ENCODE data around the gene RXFP2.

The RXFP2 gene

DNA sequence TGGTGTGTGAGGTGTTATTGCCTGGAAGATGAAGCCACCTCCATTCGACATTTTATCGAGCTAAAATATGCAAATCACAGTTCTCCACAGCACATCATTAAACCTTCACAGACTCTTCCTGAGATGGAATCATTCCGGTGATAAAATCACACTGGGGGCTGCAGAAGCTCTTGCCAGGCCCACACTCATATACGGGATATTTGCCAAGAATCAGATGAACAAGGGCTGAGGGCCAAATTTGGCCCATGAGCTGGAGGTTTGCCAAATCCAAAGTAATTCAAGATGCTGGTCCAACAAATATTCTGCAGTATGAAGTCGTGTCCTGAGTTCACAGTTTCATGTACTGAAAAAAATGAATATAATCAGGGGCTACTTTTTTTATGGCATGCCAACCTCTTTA is 16.7 kb upstream of the RXFP2 start:
- TF ChIP-seq, protein P1, sequence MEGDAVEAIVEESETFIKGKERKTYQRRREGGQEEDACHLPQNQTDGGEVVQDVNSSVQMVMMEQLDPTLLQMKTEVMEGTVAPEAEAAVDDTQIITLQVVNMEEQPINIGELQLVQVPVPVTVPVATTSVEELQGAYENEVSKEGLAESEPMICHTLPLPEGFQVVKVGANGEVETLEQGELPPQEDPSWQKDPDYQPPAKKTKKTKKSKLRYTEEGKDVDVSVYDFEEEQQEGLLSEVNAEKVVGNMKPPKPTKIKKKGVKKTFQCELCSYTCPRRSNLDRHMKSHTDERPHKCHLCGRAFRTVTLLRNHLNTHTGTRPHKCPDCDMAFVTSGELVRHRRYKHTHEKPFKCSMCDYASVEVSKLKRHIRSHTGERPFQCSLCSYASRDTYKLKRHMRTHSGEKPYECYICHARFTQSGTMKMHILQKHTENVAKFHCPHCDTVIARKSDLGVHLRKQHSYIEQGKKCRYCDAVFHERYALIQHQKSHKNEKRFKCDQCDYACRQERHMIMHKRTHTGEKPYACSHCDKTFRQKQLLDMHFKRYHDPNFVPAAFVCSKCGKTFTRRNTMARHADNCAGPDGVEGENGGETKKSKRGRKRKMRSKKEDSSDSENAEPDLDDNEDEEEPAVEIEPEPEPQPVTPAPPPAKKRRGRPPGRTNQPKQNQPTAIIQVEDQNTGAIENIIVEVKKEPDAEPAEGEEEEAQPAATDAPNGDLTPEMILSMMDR (IDR thresholded peaks at IDR 0.05; ENCODE audit: low read depth, low read length), result no peak
- no peak for DNase-seq (ENCODE audit: extremely low read depth, low read depth)

DNA sequence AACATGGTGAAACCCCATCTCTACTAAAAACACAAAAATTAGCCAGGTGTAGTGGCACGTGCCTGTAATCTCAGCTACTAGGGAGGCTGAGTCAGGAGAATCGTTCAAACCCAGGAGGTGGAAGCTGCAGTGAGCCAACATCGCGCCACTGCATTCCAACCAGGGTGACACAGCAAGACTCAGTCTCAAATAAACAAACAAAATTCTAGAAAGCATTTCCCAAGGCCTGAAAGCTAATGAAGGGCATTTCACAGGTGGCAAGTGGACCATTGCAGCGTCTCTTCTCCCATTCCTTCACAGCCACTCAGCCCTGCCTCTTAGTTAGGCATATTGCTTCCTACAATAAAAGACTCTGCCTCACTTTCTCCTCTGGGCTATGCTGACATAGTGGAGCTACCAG is 13.5 kb upstream of the RXFP2 start:
- DNase-seq (ENCODE audit: extremely low read depth, low read depth), result no peak
- TF ChIP-seq, protein P1 (IDR thresholded peaks at IDR 0.05; ENCODE audit: low read depth, low read length), result no peak

DNA sequence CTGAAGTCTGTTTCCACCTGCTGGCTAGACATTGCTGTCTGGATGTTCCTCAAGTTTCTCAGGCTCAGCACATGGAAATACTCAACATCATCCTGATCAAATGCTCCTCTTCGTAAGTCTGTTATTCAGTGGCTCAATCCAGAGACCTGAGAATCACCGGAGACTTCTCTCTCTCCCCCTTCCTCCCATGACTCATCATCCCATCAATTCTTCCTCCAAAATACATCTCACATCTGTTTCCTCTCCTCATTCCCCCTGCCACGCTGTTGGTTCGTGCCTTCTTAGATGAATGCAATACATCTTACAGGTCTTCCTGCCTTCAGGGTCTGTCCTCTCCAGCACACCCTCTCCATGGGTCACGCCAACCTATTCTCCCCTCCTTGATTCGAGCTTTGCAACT is 7.4 kb upstream of the RXFP2 start:
- no peak for DNase-seq (ENCODE audit: extremely low read depth, low read depth)
- TF ChIP-seq, protein P1 (IDR thresholded peaks at IDR 0.05; ENCODE audit: low read depth, low read length), result no peak

DNA sequence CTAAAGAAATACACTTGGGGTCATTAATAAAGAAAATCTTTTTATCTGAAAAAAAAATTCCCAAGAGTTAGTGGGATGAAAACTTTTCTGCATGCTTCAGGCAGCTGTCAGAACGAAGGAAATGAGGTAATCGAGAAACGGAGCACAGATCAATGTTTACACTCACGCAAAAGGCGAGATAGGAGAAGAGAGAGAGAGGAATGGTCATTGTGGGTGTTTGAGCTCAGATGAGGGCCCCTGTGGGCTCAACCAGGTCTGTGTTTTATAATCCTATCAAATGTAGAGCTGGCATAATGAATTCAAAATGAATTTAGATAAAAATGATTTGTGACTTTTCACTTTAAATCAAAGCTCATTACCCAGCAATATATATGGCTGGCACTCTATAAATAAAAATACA is 6.3 kb upstream of the RXFP2 start:
- TF ChIP-seq, protein P1 (IDR thresholded peaks at IDR 0.05; ENCODE audit: low read depth, low read length), result no peak
- DNase-seq (ENCODE audit: extremely low read depth, low read depth), result no peak

DNA sequence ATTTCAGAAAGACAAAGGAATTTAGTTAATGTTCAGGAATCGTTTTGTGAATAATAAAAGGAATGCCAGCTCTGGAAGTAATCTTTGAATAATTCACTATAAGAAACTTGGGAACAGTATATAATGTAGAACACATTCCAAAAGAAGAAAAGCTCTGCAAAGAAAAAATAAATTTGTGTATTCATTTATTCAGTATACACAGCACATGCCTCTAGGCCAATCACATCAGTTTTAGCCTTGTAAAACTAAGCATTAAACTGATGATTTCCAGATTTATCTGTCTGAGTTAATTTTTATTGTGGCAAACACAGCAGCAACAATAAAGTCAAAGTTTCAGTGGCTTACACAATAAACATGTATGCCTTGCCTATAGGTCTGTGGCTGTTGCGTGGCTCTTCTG is 5.7 kb upstream of the RXFP2 start:
- DNase-seq (ENCODE audit: extremely low read depth, low read depth), result no peak
- TF ChIP-seq, protein P1 (IDR thresholded peaks at IDR 0.05; ENCODE audit: low read depth, low read length), result no peak

DNA sequence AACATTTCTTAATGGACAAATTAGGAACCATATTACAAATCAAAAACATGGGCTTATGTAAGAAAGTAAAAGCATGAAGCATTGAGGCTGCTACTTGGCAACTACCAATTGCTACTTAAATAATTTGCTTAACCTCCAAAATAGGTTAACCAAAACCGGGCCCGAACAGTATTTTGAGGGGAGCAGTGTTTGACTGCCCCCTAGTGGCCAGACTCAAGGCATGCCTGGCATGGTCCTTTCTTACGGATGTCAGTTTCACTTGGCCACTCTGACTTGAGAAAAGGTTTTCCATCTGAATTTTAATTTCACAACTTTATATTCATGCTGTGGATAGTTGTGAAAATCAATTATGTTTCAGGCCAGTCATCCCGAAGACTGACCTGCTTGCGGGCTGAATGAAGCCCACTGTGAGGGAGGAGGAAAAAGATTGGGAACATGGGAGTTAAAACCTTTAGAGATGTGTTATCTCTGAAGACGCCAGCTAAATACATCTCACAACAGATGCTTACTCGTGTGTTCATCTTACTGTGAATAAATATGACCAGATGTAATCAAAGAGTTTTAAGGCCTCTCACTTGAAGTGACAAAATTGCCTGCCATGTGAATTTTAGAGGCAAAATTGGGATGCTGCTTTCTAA is 2.9 kb downstream of the RXFP2 start:
- DNase-seq (ENCODE audit: extremely low read depth, low read depth), result peak; percentile 60
- TF ChIP-seq, protein P1 (IDR thresholded peaks at IDR 0.05; ENCODE audit: low read depth, low read length), result peak; percentile 96

DNA sequence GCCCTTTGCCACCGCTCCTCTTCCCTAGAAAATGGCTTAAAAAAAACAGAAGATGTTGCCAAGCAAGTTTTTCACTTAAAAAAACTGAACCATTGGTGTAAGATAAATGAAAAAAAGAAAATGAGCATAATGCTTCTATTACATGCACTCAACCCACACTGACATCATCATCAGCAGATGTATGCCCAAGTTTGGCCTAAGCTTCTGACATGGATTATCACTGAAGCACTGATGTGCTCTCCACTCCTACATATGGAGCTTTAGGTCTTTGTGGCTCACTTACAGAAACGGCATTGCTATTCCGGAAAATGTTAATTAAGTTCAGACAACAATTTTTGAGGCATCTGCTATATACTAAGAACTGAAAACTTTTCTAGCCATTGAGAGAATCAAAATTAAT is 8.0 kb downstream of the RXFP2 start:
- no peak for DNase-seq (ENCODE audit: extremely low read depth, low read depth)
- TF ChIP-seq, protein P1 (IDR thresholded peaks at IDR 0.05; ENCODE audit: low read depth, low read length), result no peak
